IMR-90 (cell line): ENCODE data around the gene GAL3ST3.

ENCODE experiments used
- CEBPB ChIP-seq: IDR thresholded peaks from 2 replicates; pipeline ENCODE4 v1.6.1; 2012; ENCODE audit warnings: low read depth, low read length, improper control_type of control experiment
- CHD1 ChIP-seq: IDR thresholded peaks from 2 replicates; pipeline ENCODE4 v1.6.1; 2012; ENCODE audit warnings: low read depth, low read length, improper control_type of control experiment
- FOS ChIP-seq: fragments of 150-350 bp; IDR thresholded peaks from 2 replicates; pipeline ENCODE4 v1.6.1; 2016; ENCODE audit warnings: low read depth, low read length
- MAFK ChIP-seq: IDR thresholded peaks from 2 replicates; pipeline ENCODE4 v1.6.1; 2012; ENCODE audit warnings: low read depth, low read length, improper control_type of control experiment
- MAZ ChIP-seq: IDR thresholded peaks from 2 replicates; pipeline ENCODE4 v1.6.1; 2012; ENCODE audit warnings: low read depth, mild to moderate bottlenecking, low read length, improper control_type of control experiment, moderate library complexity, borderline replicate concordance
- NFE2L2 ChIP-seq: fragments of 150-350 bp; IDR thresholded peaks from 2 replicates; pipeline ENCODE4 v1.6.1; 2016; ENCODE audit warnings: low read depth, mild to moderate bottlenecking, low read length
- POLR2A ChIP-seq: IDR thresholded peaks from 2 replicates; pipeline ENCODE4 v1.6.1; 2012; ENCODE audit warnings: mild to moderate bottlenecking, low read depth, low read length
- SMC3 ChIP-seq: fragments of 150-350 bp; IDR thresholded peaks from 2 replicates; pipeline ENCODE4 v1.6.1; 2016; ENCODE audit warnings: low read depth, mild to moderate bottlenecking, antibody characterized with exemption, low read length, moderate library complexity
- TF ChIP-seq, protein P1 (sequence below): conservative IDR thresholded peaks from 2 replicates; pipeline ENCODE4 v1.5.1; 2012; ENCODE audit warnings: mild to moderate bottlenecking, low read depth, low read length, improper control_type of control experiment
- TF ChIP-seq, protein P2 (sequence below): fragments of 150-350 bp; IDR thresholded peaks from 2 replicates; pipeline ENCODE4 v1.6.1; 2017; ENCODE audit warnings: mild to moderate bottlenecking, antibody characterized with exemption, low read length, low read depth

DNA sequence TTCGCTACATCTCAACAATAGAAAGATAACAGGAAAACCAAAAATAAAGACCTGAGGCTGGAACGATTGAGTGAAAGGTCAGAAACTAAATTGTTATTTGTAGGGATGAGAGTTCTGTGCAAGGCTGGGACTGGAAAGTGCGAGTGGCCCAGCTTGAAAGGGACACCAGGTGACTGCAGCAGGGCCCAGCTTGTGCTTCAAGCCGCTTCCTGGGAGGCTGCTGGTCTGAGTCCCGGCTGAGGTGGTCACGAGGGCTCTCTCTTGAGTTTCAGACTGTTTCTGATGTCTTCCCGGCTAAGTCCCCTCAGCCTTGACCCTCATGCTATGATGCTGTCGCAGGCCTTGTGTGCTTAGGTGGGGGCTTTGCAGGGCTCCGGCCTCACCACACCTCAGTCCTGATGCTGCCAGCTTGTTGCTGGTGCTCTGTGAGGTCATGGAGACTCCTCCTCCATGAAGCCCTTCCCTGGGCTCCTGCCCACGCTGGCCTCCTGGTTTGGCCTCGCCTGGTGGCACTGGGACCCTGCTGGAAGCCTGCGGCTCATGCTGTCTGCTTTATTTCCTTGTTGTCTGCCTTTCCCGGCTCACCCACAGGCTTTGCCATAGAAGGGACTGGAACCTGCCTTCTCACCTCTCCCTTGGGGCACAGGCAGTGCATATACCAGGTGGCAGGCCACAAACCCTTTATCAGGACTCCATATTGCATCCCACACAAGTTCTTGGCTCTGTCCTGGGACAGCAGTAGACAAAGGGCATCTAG lies 42.6 kb downstream of the GAL3ST3 start:
- no peak for TF ChIP-seq POLR2A
- TF ChIP-seq, protein P1, sequence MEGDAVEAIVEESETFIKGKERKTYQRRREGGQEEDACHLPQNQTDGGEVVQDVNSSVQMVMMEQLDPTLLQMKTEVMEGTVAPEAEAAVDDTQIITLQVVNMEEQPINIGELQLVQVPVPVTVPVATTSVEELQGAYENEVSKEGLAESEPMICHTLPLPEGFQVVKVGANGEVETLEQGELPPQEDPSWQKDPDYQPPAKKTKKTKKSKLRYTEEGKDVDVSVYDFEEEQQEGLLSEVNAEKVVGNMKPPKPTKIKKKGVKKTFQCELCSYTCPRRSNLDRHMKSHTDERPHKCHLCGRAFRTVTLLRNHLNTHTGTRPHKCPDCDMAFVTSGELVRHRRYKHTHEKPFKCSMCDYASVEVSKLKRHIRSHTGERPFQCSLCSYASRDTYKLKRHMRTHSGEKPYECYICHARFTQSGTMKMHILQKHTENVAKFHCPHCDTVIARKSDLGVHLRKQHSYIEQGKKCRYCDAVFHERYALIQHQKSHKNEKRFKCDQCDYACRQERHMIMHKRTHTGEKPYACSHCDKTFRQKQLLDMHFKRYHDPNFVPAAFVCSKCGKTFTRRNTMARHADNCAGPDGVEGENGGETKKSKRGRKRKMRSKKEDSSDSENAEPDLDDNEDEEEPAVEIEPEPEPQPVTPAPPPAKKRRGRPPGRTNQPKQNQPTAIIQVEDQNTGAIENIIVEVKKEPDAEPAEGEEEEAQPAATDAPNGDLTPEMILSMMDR = no peak
- no peak for TF ChIP-seq SMC3
- TF ChIP-seq, protein P2, sequence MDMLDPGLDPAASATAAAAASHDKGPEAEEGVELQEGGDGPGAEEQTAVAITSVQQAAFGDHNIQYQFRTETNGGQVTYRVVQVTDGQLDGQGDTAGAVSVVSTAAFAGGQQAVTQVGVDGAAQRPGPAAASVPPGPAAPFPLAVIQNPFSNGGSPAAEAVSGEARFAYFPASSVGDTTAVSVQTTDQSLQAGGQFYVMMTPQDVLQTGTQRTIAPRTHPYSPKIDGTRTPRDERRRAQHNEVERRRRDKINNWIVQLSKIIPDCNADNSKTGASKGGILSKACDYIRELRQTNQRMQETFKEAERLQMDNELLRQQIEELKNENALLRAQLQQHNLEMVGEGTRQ = no peak
- no peak for TF ChIP-seq MAFK
- TF ChIP-seq CHD1 = no peak
- TF ChIP-seq MAZ = no peak
- TF ChIP-seq NFE2L2 = no peak
- TF ChIP-seq FOS = no peak
- no peak for TF ChIP-seq CEBPB
